GM18861 (cell line): ENCODE measurements around the gene MTG1.
"Not testable (repeated sequence)": the region's sequence is repeated elsewhere in the genome, so short reads cannot be mapped to it uniquely, and the experiment has no call there.

Experiments
- ATAC-seq: cut with Tn5 transposase; IDR thresholded peaks from one replicate; pipeline ENCODE4 v1.9.1; 2021; ENCODE audit not compliant: unreplicated experiment

The MTG1 gene

GRCh38 chr10:133460208-133460769 is 66.3 kb downstream of the MTG1 start:
- no peak for ATAC-seq

- ATAC-seq, result no peak
Observed at GRCh38 chr10:133461027-133461426, 67.1 kb downstream of the MTG1 start.

- no peak for ATAC-seq
Observed at GRCh38 chr10:133461841-133462240, 67.9 kb downstream of the MTG1 start.

- no peak for ATAC-seq
Observed at GRCh38 chr10:133462512-133463305, 68.8 kb downstream of the MTG1 start.

- no peak for ATAC-seq
Observed at GRCh38 chr10:133464582-133465031, 70.7 kb downstream of the MTG1 start.

- no peak for ATAC-seq
Observed at GRCh38 chr10:133465191-133465949, 71.4 kb downstream of the MTG1 start.

- no peak for ATAC-seq
Observed at GRCh38 chr10:133465950-133466474, 72.1 kb downstream of the MTG1 start.

GRCh38 chr10:133466683-133467275 is 72.8 kb downstream of the MTG1 start:
- no peak for ATAC-seq

GRCh38 chr10:133467286-133467911 is 73.4 kb downstream of the MTG1 start:
- no peak for ATAC-seq

- not testable (repeated sequence) for ATAC-seq
Observed at GRCh38 chr10:133469205-133469604, 75.2 kb downstream of the MTG1 start.

GRCh38 chr10:133471300-133472109 is 77.5 kb downstream of the MTG1 start:
- no peak for ATAC-seq
